ENCODE results near the gene SLC5A5.

SLC5A5 gene

DNA sequence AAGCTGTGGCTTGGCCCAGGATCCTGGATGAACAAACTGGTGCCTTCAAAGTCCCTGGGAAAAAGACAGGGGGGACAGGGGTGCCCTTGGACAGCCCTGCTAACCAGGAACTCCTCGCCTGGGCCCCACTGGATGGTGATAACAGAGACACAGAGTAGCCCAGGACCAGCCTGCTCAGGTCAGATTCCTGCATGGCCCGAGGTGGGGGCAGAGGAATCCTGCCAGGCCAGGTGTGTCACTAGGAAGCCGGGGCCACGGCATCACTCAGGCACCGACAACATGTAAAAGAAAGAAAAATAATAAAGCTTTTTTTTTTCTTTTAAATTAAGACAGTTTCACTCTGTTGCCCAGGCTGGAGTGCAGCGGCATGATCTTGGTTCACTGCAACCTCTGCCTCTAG lies 17.7 kb upstream of the SLC5A5 start:
- H3K27ac ChIP-seq (ENCODE audit: low read depth, low read length): no peak overlapping the region
- H3K4me3 ChIP-seq (ENCODE audit: low read depth in 1 of 2, low read length in 2 of 2): no peak overlapping the region
- H3K9me3 ChIP-seq (ENCODE audit: low read length): no peaks in the 10 kb centered on the region
- H3K4me1 ChIP-seq (ENCODE audit: insufficient read depth, low read length): no peaks in the 10 kb centered on the region
- H3K27me3 ChIP-seq (ENCODE audit: control insufficient read depth in 1 of 2, insufficient read depth in 2 of 2, low read length in 2 of 2): no peaks in the 10 kb centered on the region
- H3K9ac ChIP-seq (ENCODE audit: low read length): no peak overlapping the region
- H3K36me3 ChIP-seq (ENCODE audit: insufficient read depth, low read length): no peaks in the 10 kb centered on the region

DNA sequence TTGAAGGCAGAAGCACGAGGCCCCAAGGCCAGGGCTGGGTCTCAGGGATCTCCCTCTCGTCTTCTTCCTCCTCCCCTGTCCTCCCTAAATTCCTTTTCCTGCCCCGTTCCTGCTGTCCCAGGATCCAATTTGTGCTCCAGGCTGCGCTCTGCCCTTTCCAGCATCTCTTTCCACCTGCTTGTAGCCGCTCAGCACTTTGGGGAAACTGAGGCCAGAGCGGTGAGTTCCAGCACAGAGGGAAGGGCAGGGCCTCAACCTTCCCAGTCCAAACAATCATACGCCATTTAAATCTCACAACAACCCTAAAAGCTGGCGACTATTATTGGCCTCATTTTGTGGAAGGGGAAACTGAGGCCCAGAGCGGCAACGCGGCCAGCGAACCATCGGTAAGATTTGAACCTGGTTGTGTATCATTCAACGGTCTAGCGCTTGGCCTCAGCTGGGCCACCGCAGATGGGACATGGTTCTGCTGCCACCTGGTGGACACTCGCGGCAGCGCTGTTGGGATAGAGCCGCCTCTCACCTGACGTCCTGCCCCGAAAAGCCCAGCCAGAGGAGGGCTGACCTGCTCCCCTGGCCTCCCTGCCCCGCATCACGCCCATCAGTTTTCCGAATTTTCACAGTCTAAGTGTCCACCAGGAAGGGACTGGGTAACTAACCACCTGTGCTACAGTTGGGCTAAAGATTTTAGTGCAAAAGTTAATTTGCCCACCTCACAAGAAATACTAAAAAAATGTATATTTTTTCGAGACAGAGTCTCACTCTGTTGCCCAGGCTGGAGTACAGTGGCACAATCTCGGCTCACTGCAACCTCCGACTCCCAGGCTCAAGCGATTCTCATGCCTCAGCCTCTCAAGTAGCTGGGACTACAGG lies 16.2 kb upstream of the SLC5A5 start:
- no peak overlapping the region for H3K4me3 ChIP-seq (ENCODE audit: low read depth in 1 of 2, low read length in 2 of 2)
- H3K36me3 ChIP-seq (ENCODE audit: insufficient read depth, low read length): no peaks in the 10 kb centered on the region
- no peaks in the 10 kb centered on the region for H3K9me3 ChIP-seq (ENCODE audit: low read length)
- H3K4me1 ChIP-seq (ENCODE audit: insufficient read depth, low read length): peaks cover 3% of the 10 kb centered on the region
- no peak overlapping the region for H3K9ac ChIP-seq (ENCODE audit: low read length)
- H3K27me3 ChIP-seq (ENCODE audit: control insufficient read depth in 1 of 2, insufficient read depth in 2 of 2, low read length in 2 of 2): no peaks in the 10 kb centered on the region
- no peak overlapping the region for H3K27ac ChIP-seq (ENCODE audit: low read depth, low read length)

DNA sequence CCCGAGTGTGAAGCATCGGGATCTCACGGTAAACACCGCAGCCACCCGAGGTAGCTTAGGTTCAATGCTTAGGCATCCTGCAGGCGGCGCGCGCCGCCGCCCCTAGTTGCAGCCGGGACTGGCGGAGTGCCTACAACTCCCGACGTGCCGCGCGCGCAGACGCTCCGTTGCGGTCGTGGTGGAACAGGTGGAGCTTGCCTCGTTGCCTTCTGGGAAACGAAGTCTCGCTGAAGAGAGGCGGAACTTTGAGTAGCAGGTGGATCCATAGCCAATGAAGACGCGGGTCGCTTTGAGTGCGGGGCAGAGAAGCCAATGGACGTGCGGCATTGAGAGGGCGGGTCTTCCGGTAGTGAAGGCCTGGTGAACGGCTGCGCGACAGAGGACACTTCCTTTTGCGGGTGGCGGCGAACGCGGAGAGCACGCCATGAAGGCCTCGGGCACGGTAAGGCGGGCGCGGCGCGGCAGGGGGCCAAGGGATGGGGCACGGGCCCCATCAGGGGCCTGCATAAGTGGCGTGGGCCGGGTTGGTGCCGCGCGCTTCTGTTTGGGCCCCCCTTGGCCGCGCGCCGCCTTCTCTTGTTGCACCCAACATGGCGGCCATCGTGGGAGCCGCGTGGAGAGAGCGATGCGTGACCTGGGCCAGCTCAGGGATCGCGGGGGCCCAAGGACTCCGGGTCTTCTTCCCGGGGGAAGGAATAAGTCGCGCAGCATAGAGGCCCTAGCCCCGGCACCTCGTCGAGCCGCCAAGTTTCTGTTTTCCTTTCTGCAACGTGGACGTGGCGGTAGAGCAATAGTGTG lies 12.0 kb upstream of the SLC5A5 start, which contains the start of gene RPL18A:
TSS of gene RPL18A (plus strand) at position 378 of the 798 bp plus-strand sequence. CDS start at position 425, 47 bp downstream.
- Histone ChIP-seq H3K36me3 (ENCODE audit: insufficient read depth, low read length) (peaks cover 30% of the 10 kb centered on the region), H3K9me3 (ENCODE audit: low read length) (no peaks in the 10 kb centered on the region), H3K4me1 (ENCODE audit: insufficient read depth, low read length) (peaks cover 17% of the 10 kb centered on the region), H3K9ac (ENCODE audit: low read length) (peak within 1 kb of the TSS; percentile 96), H3K27ac (ENCODE audit: low read depth, low read length) (peak within 1 kb of the TSS; percentile 90), H3K27me3 (ENCODE audit: control insufficient read depth in 1 of 2, insufficient read depth in 2 of 2, low read length in 2 of 2) (no peaks in the 10 kb centered on the region), H3K4me3 (ENCODE audit: low read depth in 1 of 2, low read length in 2 of 2) (peak within 1 kb of the TSS; percentile 96 to 100)

DNA sequence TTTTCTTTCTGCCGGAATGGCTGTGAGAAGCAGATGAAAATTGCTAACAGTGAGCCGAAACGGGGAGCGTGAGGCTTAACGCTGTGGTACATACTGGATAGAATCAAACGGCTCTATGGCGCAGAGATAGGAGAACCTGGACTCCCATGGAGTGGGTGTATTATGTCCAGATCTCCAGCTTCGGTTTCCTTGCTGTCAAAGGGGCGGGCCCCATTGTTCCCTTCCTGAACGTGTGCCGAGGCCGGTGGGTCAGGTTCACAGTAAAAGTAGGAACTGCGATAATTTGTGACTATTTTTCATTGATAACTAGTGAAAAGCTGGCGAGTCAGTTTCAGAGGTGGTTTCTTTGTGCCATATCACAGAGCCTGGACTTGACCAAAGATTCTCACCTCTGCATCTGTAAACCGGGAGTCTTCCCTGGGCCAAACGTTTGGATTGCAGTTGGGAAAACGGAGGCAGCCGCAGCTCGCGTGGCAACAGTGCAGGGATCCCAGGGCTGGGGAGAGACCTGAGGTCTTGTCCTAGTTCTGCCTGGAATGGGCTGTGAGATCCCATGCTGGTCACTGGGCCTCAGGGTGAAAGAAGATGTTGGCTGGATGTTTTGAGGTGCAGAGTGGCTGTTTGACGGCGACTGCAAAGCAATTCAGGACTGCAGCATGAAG lies 11.3 kb upstream of the SLC5A5 start:
- H3K4me3 ChIP-seq (ENCODE audit: low read depth in 1 of 2, low read length in 2 of 2): peak overlapping the region; percentile 96 to 100
- no peaks in the 10 kb centered on the region for H3K27me3 ChIP-seq (ENCODE audit: control insufficient read depth in 1 of 2, insufficient read depth in 2 of 2, low read length in 2 of 2)
- H3K9ac ChIP-seq (ENCODE audit: low read length): peak overlapping the region; percentile 96
- peaks cover 30% of the 10 kb centered on the region for H3K36me3 ChIP-seq (ENCODE audit: insufficient read depth, low read length)
- H3K9me3 ChIP-seq (ENCODE audit: low read length): no peaks in the 10 kb centered on the region
- H3K4me1 ChIP-seq (ENCODE audit: insufficient read depth, low read length): peaks cover 17% of the 10 kb centered on the region
- H3K27ac ChIP-seq (ENCODE audit: low read depth, low read length): peak overlapping the region; percentile 90

DNA sequence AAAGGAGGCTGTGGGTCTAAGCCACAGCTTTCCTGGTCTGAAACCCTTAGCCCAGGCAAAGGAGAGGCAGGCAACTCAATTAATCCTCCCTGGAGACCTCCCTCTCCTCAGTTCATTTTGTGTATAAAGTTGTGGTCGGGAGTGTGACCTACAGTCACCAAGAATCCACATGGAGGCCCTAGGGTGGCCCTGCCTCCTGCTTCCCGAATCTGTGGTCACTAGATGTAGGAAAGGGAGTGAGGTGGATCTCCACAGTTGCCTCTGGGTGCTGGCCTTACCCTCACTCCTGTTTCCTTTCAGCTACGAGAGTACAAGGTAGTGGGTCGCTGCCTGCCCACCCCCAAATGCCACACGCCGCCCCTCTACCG lies 10.8 kb upstream of the SLC5A5 start:
- H3K27ac ChIP-seq (ENCODE audit: low read depth, low read length): peak overlapping the region; percentile 67
- peak overlapping the region; percentile 96 to 100 for H3K4me3 ChIP-seq (ENCODE audit: low read depth in 1 of 2, low read length in 2 of 2)
- no peaks in the 10 kb centered on the region for H3K9me3 ChIP-seq (ENCODE audit: low read length)
- peaks cover 17% of the 10 kb centered on the region for H3K4me1 ChIP-seq (ENCODE audit: insufficient read depth, low read length)
- peak overlapping the region; percentile 96 for H3K9ac ChIP-seq (ENCODE audit: low read length)
- no peaks in the 10 kb centered on the region for H3K27me3 ChIP-seq (ENCODE audit: control insufficient read depth in 1 of 2, insufficient read depth in 2 of 2, low read length in 2 of 2)
- H3K36me3 ChIP-seq (ENCODE audit: insufficient read depth, low read length): peaks cover 30% of the 10 kb centered on the region

DNA sequence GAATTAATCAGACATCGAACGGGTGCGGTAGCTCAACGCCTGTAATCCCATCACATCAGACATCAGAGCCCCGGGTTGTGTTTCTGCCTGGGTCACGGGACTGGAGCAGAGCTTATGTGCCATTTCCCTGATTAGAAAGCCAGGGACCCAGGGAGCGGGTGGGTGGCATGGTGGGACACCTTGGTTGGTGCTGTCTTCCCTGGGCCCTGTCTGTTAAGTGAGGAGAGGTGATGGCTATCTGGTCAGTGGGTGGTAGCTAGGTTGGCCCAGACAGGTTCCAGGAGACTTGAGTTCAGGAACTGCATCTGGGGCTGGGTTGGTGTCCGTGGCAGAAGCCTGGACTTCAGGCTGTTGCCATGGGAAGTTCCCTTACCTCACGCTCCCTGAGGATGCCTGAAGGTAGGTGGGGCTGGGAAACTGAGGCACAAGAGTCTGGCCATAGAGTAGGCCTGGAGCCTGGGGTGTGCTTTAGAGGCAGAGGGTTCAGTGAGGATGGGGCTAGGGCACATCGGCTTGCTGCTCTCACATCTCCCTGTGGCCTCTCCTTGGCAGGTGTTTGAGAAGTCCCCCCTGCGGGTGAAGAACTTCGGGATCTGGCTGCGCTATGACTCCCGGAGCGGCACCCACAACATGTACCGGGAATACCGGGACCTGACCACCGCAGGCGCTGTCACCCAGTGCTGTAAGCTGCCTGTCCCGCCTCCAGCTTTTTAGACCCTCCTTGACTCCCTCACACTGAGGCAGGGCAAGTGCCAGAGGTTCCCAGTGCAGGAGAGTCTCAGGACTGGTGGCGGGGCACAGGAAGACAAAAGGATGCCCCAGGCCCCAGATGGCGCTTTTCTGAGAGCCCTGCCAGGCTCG lies 10.0 kb upstream of the SLC5A5 start:
- H3K27me3 ChIP-seq (ENCODE audit: control insufficient read depth in 1 of 2, insufficient read depth in 2 of 2, low read length in 2 of 2): no peaks in the 10 kb centered on the region
- no peak overlapping the region for H3K27ac ChIP-seq (ENCODE audit: low read depth, low read length)
- H3K9me3 ChIP-seq (ENCODE audit: low read length): no peaks in the 10 kb centered on the region
- peak overlapping the region; percentile 96 for H3K9ac ChIP-seq (ENCODE audit: low read length)
- H3K4me1 ChIP-seq (ENCODE audit: insufficient read depth, low read length): peaks cover 17% of the 10 kb centered on the region
- peaks cover 30% of the 10 kb centered on the region for H3K36me3 ChIP-seq (ENCODE audit: insufficient read depth, low read length)
- no peak overlapping the region for H3K4me3 ChIP-seq (ENCODE audit: low read depth in 1 of 2, low read length in 2 of 2)

DNA sequence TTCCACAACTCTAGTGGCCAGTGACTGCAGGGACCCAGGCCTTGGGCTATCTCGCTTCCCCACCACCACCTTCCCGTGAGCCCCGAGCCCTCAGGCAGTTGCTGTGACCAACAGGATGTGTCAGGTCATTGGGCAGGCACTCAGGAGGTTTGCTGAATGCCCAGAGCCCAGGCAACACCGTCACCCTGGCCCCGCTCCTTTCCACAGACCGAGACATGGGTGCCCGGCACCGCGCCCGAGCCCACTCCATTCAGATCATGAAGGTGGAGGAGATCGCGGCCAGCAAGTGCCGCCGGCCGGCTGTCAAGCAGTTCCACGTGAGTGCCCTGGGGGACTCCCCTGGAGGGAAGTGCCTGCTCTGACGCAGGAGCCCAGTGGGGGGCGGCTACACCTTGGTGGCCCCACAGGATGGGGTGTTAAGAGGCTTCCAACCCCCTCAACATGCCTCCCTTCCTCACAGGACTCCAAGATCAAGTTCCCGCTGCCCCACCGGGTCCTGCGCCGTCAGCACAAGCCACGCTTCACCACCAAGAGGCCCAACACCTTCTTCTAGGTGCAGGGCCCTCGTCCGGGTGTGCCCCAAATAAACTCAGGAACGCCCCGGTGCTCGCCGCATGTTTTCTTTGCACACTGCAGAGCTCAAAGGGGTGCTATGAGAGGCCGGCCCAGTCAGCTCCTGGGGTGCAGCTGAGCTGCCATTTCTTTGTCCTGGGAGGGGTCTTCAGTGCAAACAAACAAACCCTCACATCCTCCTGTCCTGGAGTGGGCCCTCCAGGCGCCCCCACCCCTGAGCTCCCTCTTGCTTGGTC lies 8.8 kb upstream of the SLC5A5 start:
- no peaks in the 10 kb centered on the region for H3K27me3 ChIP-seq (ENCODE audit: control insufficient read depth in 1 of 2, insufficient read depth in 2 of 2, low read length in 2 of 2)
- H3K4me1 ChIP-seq (ENCODE audit: insufficient read depth, low read length): peaks cover 17% of the 10 kb centered on the region
- H3K9ac ChIP-seq (ENCODE audit: low read length): no peak overlapping the region
- no peak overlapping the region for H3K27ac ChIP-seq (ENCODE audit: low read depth, low read length)
- H3K4me3 ChIP-seq (ENCODE audit: low read depth in 1 of 2, low read length in 2 of 2): no peak overlapping the region
- H3K9me3 ChIP-seq (ENCODE audit: low read length): no peaks in the 10 kb centered on the region
- peaks cover 30% of the 10 kb centered on the region for H3K36me3 ChIP-seq (ENCODE audit: insufficient read depth, low read length)

DNA sequence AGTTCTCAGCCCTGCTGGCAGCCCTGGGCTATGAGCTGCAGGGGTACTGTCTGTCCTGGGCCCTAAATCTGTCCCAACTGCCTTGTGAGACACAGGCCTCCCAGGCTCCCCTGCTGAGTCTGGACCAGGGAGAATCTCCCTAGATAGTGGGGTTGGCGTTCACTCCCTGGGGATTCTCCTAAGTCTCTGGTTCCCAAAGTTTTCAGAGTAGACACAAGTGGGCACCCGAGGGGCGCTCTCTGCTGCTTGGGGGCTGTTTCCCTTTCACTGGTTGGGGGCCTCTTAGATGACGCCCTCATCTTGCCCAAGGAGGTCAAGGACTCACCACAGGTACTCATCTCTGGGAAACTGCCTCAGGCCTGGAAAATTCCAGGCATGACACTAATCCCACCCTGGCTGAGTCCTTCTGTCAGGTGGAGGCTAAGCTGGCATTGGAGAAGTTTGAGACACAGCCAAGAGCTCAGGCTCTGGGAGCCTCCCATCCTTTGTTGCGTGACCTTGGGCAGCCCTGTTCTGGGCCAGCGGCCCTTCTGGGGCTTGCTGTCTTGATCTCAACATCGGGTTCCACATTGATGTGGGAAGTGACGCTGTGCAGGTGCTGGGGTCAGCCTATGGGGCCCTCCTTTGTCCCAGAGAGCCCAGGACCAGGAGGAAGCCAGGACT lies 8.1 kb upstream of the SLC5A5 start:
- Histone ChIP-seq H3K4me1 (ENCODE audit: insufficient read depth, low read length) (peaks cover 17% of the 10 kb centered on the region), H3K9me3 (ENCODE audit: low read length) (no peaks in the 10 kb centered on the region), H3K27ac (ENCODE audit: low read depth, low read length) (no peak overlapping the region), H3K9ac (ENCODE audit: low read length) (no peak overlapping the region), H3K36me3 (ENCODE audit: insufficient read depth, low read length) (peaks cover 30% of the 10 kb centered on the region), H3K4me3 (ENCODE audit: low read depth in 1 of 2, low read length in 2 of 2) (no peak overlapping the region), H3K27me3 (ENCODE audit: control insufficient read depth in 1 of 2, insufficient read depth in 2 of 2, low read length in 2 of 2) (no peaks in the 10 kb centered on the region)

DNA sequence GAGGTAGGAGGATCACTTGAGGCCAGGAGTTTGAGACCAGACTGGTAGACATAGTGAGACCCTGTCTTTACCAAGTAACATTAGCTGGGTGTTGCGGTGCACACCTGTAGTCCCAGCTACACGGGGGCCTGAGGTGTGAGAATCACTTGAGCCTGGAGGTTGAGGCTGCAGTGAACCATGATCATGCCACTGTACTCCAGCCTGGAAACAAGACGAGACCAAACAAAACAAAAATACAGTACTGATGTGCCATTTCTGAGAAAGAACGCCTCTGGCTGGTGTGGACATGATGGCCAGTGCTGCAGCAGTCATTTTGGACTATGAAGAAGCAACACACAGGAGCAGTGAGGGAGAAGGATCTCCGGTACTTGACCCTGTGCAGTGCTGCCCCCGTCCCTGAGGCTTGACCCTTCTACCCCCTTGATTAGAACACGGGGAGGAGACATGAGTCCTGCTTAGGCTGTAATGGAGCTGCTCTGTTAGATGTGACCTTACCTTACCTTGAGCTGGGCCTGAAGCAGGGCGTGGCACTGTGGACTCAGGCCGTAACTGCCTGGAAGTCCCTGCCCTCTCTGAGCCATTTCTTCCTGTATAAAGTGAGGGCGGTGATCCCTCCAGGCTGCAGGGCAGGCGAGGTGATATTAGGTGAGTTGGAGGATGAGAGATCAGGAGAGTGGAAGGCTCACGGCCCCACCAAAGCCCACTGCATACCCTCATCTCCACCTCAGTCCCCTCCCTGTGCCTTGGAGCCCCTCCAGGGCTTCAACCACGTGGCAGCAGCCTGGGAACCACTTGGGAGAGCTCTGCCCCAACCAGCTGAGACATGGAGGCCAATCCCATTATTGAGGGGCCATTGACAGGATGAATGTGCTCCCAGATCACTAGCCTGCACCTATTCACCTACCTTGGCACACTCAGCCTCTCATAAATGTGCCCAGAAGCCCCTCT lies 6.1 kb upstream of the SLC5A5 start:
- no peaks in the 10 kb centered on the region for H3K9me3 ChIP-seq (ENCODE audit: low read length)

More for the DNA sequence above, 6.1 kb upstream of the SLC5A5 start:
- Histone ChIP-seq H3K27me3 (ENCODE audit: control insufficient read depth in 1 of 2, insufficient read depth in 2 of 2, low read length in 2 of 2) (peaks cover 0 to 7% of the 10 kb centered on the region in 2 donors), H3K27ac (ENCODE audit: low read depth, low read length) (no peak overlapping the region), H3K36me3 (ENCODE audit: insufficient read depth, low read length) (peaks cover 30% of the 10 kb centered on the region), H3K4me3 (ENCODE audit: low read depth in 1 of 2, low read length in 2 of 2) (no peak overlapping the region), H3K4me1 (ENCODE audit: insufficient read depth, low read length) (peaks cover 13% of the 10 kb centered on the region), H3K9ac (ENCODE audit: low read length) (no peak overlapping the region)
